ENCODE measurements around the gene LAMA1. TPM values are rescaled to one million over a fixed set of nuclear protein-coding genes. Genes with fewer than 3 reads are reported as not detected.

Gene LAMA1
- polyA plus RNA-seq, 4 donors = 0.40 to 5.7 (median 2.4) TPM

- no peak overlapping the region for H3K27ac ChIP-seq (ENCODE audit: low read depth in 1 of 3, low read length in 2 of 3)
- peak; percentile 78 for DNase-seq
- WGBS, 3 donors = 66 to 79% (median 78%) methylated on average over 20 to 37 of the region's 37 CpGs
- H3K4me1 ChIP-seq (ENCODE audit: control insufficient read depth in 3 of 3, insufficient read depth in 2 of 3, low read depth in 1 of 3, low read length in 2 of 3) = no peaks in the 10 kb centered on the region
- no peak overlapping the region for H3K4me3 ChIP-seq (ENCODE audit: low read depth in 1 of 3, low read length in 3 of 3)
- H3K27me3 ChIP-seq (ENCODE audit: control insufficient read depth in 3 of 3, insufficient read depth in 3 of 3, low read length in 3 of 3) = no peaks in the 10 kb centered on the region
- H3K9me3 ChIP-seq (ENCODE audit: control insufficient read depth in 2 of 2, insufficient read depth in 1 of 2, low read depth in 1 of 2, low read length in 1 of 2) = no peaks in the 10 kb centered on the region
- FAIRE-seq = no peak
- no peaks in the 10 kb centered on the region for H3K36me3 ChIP-seq (ENCODE audit: control insufficient read depth in 3 of 3, insufficient read depth in 2 of 3, low read depth in 1 of 3, low read length in 3 of 3)
Observed at GRCh38 chr18:6920099-6920955, 197.3 kb downstream of the LAMA1 start.

GRCh38 chr18:6917072-6917471 is 200.5 kb downstream of the LAMA1 start:
- Histone ChIP-seq H3K27me3 (ENCODE audit: control insufficient read depth in 3 of 3, insufficient read depth in 3 of 3, low read length in 3 of 3) (no peaks in the 10 kb centered on the region), H3K27ac (ENCODE audit: low read depth in 1 of 3, low read length in 2 of 3) (no peak overlapping the region), H3K4me1 (ENCODE audit: control insufficient read depth in 3 of 3, insufficient read depth in 2 of 3, low read depth in 1 of 3, low read length in 2 of 3) (no peaks in the 10 kb centered on the region), H3K36me3 (ENCODE audit: control insufficient read depth in 3 of 3, insufficient read depth in 2 of 3, low read depth in 1 of 3, low read length in 3 of 3) (no peaks in the 10 kb centered on the region), H3K4me3 (ENCODE audit: low read depth in 1 of 3, low read length in 3 of 3) (no peak overlapping the region), H3K9me3 (ENCODE audit: control insufficient read depth in 2 of 2, insufficient read depth in 1 of 2, low read depth in 1 of 2, low read length in 1 of 2) (no peaks in the 10 kb centered on the region)
- no peak for FAIRE-seq
- no peak for DNase-seq
- 82 to 89% (median 86%) methylated on average over 3 of the region's 3 CpGs for WGBS, 3 donors

- Histone ChIP-seq H3K27ac (ENCODE audit: low read depth in 1 of 3, low read length in 2 of 3) (no peak overlapping the region), H3K4me3 (ENCODE audit: low read depth in 1 of 3, low read length in 3 of 3) (no peak overlapping the region), H3K9me3 (ENCODE audit: control insufficient read depth in 2 of 2, insufficient read depth in 1 of 2, low read depth in 1 of 2, low read length in 1 of 2) (peaks cover 0 to 14% of the 10 kb centered on the region in 2 donors), H3K27me3 (ENCODE audit: control insufficient read depth in 3 of 3, insufficient read depth in 3 of 3, low read length in 3 of 3) (no peaks in the 10 kb centered on the region), H3K4me1 (ENCODE audit: control insufficient read depth in 3 of 3, insufficient read depth in 2 of 3, low read depth in 1 of 3, low read length in 2 of 3) (no peaks in the 10 kb centered on the region), H3K36me3 (ENCODE audit: control insufficient read depth in 3 of 3, insufficient read depth in 2 of 3, low read depth in 1 of 3, low read length in 3 of 3) (peaks cover 0 to 8% (median 0%) of the 10 kb centered on the region in 3 donors)
- DNase-seq (peak in 1 of 2 donors; percentile 55), FAIRE-seq (no peak)
- 45 to 66% (median 50%) methylated on average over 3 of the region's 3 CpGs for WGBS, 3 donors
Observed at GRCh38 chr18:6901286-6901926, 216.2 kb downstream of the LAMA1 start.

DNA sequence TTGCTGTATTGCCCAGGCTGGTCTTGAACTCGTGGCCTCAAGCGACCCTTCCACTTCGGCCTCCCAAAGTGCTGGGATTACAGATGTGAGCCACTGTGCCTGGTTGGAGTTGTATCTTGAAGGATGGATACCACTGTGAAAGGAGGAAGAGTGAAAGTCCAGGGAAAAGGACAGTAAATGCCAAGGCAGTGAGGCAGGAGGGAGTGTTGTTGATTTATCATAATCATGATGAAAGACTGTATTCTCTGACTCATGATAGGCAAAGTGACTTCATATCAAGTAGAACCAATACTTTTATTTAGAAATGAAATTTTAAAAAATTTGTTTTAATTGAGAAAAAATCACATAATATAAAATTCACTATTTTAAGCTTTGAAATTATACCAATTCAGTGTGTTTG is 225.8 kb downstream of the LAMA1 start:
- no peaks in the 10 kb centered on the region for H3K4me1 ChIP-seq (ENCODE audit: control insufficient read depth in 3 of 3, insufficient read depth in 2 of 3, low read depth in 1 of 3, low read length in 2 of 3)
- H3K4me3 ChIP-seq (ENCODE audit: low read depth in 1 of 3, low read length in 3 of 3) = no peak overlapping the region
- H3K27ac ChIP-seq (ENCODE audit: low read depth in 1 of 3, low read length in 2 of 3) = no peak overlapping the region
- 93 to 95% (median 94%) methylated on average over 3 of the region's 3 CpGs for WGBS, 3 donors
- FAIRE-seq (no peak), DNase-seq (peak in 1 of 2 donors; percentile 27)
- no peaks in the 10 kb centered on the region for H3K27me3 ChIP-seq (ENCODE audit: control insufficient read depth in 3 of 3, insufficient read depth in 3 of 3, low read length in 3 of 3)
- peaks cover 0 to 15% (median 0%) of the 10 kb centered on the region in 3 donors for H3K36me3 ChIP-seq (ENCODE audit: control insufficient read depth in 3 of 3, insufficient read depth in 2 of 3, low read depth in 1 of 3, low read length in 3 of 3)
- no peaks in the 10 kb centered on the region for H3K9me3 ChIP-seq (ENCODE audit: control insufficient read depth in 2 of 2, insufficient read depth in 1 of 2, low read depth in 1 of 2, low read length in 1 of 2)

Other genes with a start within 250 kb of the LAMA1 start
- not detected for gene LRRC30, start 113.3 kb upstream of the LAMA1 start, polyA plus RNA-seq

All from small intestine (tissue), 7 donors.